ENCODE measurements around the gene PMEL. TPM values are rescaled to one million over a fixed set of nuclear protein-coding genes. Genes with fewer than 3 reads are reported as not detected.
A peak's percentile ranks its signal among the peaks of the same experiment; 100 is the strongest.

Gene PMEL
- total and polyA plus RNA-seq, 2 of the 4 experiments (the other 2 are of a cell fraction): 1.4 to 5.8 TPM

DNA sequence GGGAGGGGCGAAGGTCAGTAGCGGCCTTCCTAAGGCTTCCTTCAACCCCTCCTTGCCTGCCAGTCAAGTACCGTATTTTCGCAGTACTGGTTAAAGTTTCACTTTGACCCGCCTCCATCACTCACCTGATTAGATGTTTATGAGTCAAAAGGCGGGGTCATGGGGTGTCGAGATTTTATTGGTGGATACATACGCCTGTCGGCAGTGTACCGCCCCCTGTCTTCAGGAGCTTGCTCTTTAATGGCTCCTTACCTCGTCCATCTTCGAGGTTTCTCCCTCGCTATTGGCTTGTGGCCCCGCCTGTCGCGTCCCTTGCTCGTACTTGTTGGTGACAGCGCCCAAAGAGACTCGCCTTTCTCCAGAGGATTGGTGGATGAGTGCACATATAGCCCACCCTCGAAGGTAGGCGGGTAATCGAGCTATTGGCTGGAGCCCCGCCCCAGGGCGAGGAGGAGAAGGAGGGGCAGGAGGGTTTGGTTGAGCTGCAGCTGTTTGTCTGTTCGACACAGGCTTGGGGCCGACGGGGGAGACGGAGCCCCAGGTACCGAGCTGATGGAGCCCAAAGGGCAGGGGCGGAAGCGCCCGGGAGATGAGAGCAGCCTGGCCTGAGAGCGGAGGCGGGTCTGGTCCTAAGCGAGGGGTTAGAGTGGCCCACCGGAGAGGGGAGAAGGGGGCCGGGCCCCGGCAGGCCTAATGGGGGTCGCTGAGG lies 7.9 kb upstream of the PMEL start, which contains the start of gene RAB5B:
Gene RAB5B, plus strand, starts transcription at position 480 of the 709 bp plus-strand sequence. CDS start 12,883 bp downstream, outside the sequence.
- Histone ChIP-seq H2BK5ac (ENCODE audit: low read depth, low read length, poor library complexity, severe bottlenecking) (peak within 1 kb of the TSS; percentile 98), H3K4ac (ENCODE audit: low read depth, low read length) (peak within 1 kb of the TSS; percentile 97), H3K23ac (ENCODE audit: low read depth, low read length) (peak within 1 kb of the TSS; percentile 97), H4K20me1 (ENCODE audit: insufficient read depth, low read length) (peaks cover 14% of the 10 kb centered on the region; the same call in 1 of the 2 replicates), H3K9me3 (ENCODE audit: control insufficient read depth, insufficient read depth, low read length) (no peaks in the 10 kb centered on the region), H3K36me3 (ENCODE audit: control insufficient read depth, insufficient read depth, low read length) (peaks cover 5% of the 10 kb centered on the region), H4K5ac (ENCODE audit: low read depth, low read length) (peak within 1 kb of the TSS; percentile 58), H3K79me1 (ENCODE audit: low read depth in 1 of 2, low read length in 2 of 2) (peaks cover 12 to 65% of the 10 kb centered on the region in 2 experiments; a peak in 3 of 4 replicates), H2BK20ac (ENCODE audit: low read depth, low read length) (peak within 1 kb of the TSS; percentile 2; the same call in 1 of the 2 replicates), H4K8ac (ENCODE audit: low read depth in 2 of 2, low read length in 2 of 2) (peak within 1 kb of the TSS; percentile 74 to 98), H2AK5ac (ENCODE audit: low read depth, low read length) (peak within 1 kb of the TSS; percentile 100), H2BK120ac (ENCODE audit: low read depth, low read length) (peak within 1 kb of the TSS; percentile 84), H3K27me3 (ENCODE audit: control insufficient read depth, insufficient read depth, low read length) (no peaks in the 10 kb centered on the region), H3K4me2 (ENCODE audit: low read depth, low read length) (peak within 1 kb of the TSS; percentile 91), H3K14ac (replicated peaks; ENCODE audit: low read depth, low read length) (peak within 1 kb of the TSS; percentile 88), H3K4me1 (ENCODE audit: control insufficient read depth, insufficient read depth, low read length) (peaks cover 5% of the 10 kb centered on the region), H4K91ac (ENCODE audit: insufficient read depth, low read depth, low read length) (peak within 1 kb of the TSS; percentile 88), H3K4me3 (ENCODE audit: insufficient read depth, low read depth, low read length) (peak within 1 kb of the TSS; percentile 70), H2BK15ac (ENCODE audit: low read depth, low read length) (peak within 1 kb of the TSS; percentile 99; the same call in 2 of the 3 replicates), H2AFZ (replicated peaks; ENCODE audit: low read length, poor library complexity) (peak within 1 kb of the TSS; percentile 89), H3K9ac (ENCODE audit: low read depth, low read length) (peak within 1 kb of the TSS; percentile 85), H3K18ac (ENCODE audit: low read depth, low read length) (peak within 1 kb of the TSS; percentile 58), H3K9me1 (ENCODE audit: insufficient read depth, low read length) (peaks cover 5% of the 10 kb centered on the region; the same call in 1 of the 2 replicates), H2AK9ac (replicated peaks; ENCODE audit: low read depth, low read length, poor library complexity) (peak within 1 kb of the TSS; percentile 98), H3K27ac (ENCODE audit: insufficient read depth, low read length) (peak within 1 kb of the TSS; percentile 64), H3K56ac (ENCODE audit: extremely low read depth, insufficient read depth, low read length) (peak within 1 kb of the TSS; percentile 71)
- WGBS, 2 experiments (ENCODE audit: extremely low coverage in 2 of 2, insufficient read length in 1 of 2): 0% methylated on average over 17 of the region's 39 CpGs; no CpG with 5 or more reads in 1 of the 2 experiments
- dilution Hi-C loops (cut with HindIII; ENCODE audit: low sequenced_read_pairs, unreplicated experiment): no loop called here
- BruUV-seq (replicated peaks): no TSS peak
- CTCF ChIA-PET: interaction anchor here (0.6 to 0.9 kb wide), 2 partner anchors 57 to 235 kb away, joined by 3 read pairs; no protein-coding TSS in a partner anchor
- TF ChIP-seq MAZ (IDR thresholded peaks at IDR 0.05; ENCODE audit: borderline replicate concordance, low read depth, low read length) (peak; percentile 86), RCOR1 (IDR thresholded peaks at IDR 0.05; ENCODE audit: insufficient replicate concordance, low read length) (no peak), SMC3 (IDR thresholded peaks at IDR 0.05; ENCODE audit: low read depth, low read length) (no peak), CTCF (conservative IDR thresholded peaks at IDR 0.05; ENCODE audit: low read depth, low read length) (no peak), CEBPB (IDR thresholded peaks at IDR 0.05; ENCODE audit: low read depth, low read length) (no peak), MXI1 (IDR thresholded peaks at IDR 0.05; ENCODE audit: borderline replicate concordance, low read depth, low read length) (0 out of 2 replicates have a peak, but pooled peaks have one; percentile 20), FOS (IDR thresholded peaks at IDR 0.05; ENCODE audit: low read depth, low read length) (peak; percentile 85), CHD1 (IDR thresholded peaks at IDR 0.05; ENCODE audit: low read depth, low read length) (peak; percentile 69; the same call in 1 of the 2 replicates), POLR2A (IDR thresholded peaks at IDR 0.05; ENCODE audit: low read depth, low read length) (peak; percentile 93), RAD21 (IDR thresholded peaks at IDR 0.05; ENCODE audit: low read length) (no peak), BHLHE40 (IDR thresholded peaks at IDR 0.05; ENCODE audit: low read depth, low read length) (no peak)
- TF ChIP-seq, protein P1, sequence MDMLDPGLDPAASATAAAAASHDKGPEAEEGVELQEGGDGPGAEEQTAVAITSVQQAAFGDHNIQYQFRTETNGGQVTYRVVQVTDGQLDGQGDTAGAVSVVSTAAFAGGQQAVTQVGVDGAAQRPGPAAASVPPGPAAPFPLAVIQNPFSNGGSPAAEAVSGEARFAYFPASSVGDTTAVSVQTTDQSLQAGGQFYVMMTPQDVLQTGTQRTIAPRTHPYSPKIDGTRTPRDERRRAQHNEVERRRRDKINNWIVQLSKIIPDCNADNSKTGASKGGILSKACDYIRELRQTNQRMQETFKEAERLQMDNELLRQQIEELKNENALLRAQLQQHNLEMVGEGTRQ (IDR thresholded peaks at IDR 0.05; ENCODE audit: low read depth, low read length): peak; percentile 68; the same call in 1 of the 2 replicates
- in situ Hi-C loops (cut with MboI; ENCODE audit: low sequenced_read_pairs): no loop called here
- intact Hi-C loops (cut with micrococcal nuclease): loop anchor here (1.0 kb wide), 1 partner anchor 235 kb away; no protein-coding TSS in a partner anchor
- ATAC-seq (ENCODE audit: low read depth) (peak; percentile 89), DNase-seq (peak; percentile 100)
- POLR2A ChIA-PET (ENCODE audit: unreplicated experiment): interaction anchor here (1.0 to 1.2 kb wide), 3 partner anchors 9 to 70 kb away, joined by 3 to 13 read pairs (median 4); no protein-coding TSS in a partner anchor

Data from IMR-90 (cell line).